WERI-Rb-1 (cell line): ENCODE results near the gene GAS2.

ENCODE experiments used
- DNase-seq: peaks from one replicate; pipeline ENCODE4 v3.0.0-alpha.2; 2020
- H3K27ac ChIP-seq: fragments of 250-450 bp; sonication (Bioruptor Pico); 2 replicates; pipeline ENCODE4 v1.5.1; 2020; ENCODE audit warnings: mild to moderate bottlenecking, moderate library complexity
- H3K27me3 ChIP-seq: fragments of 250-450 bp; sonication (Bioruptor Pico); 2 replicates; pipeline ENCODE4 v1.5.1; 2021; ENCODE audit warnings: mild to moderate bottlenecking, low read depth, moderate library complexity; ENCODE audit not compliant: insufficient read depth, severe bottlenecking
- H3K36me3 ChIP-seq: fragments of 250-450 bp; sonication (Bioruptor Pico); 2 replicates; pipeline ENCODE4 v1.5.1; 2020; ENCODE audit warnings: mild to moderate bottlenecking, moderate library complexity
- H3K4me3 ChIP-seq: 2 replicates; pipeline ENCODE4 v1.5.1; 2011; ENCODE audit warnings: low read depth, mild to moderate bottlenecking, control low read depth, low read length
- H3K9me3 ChIP-seq: fragments of 250-450 bp; sonication (Bioruptor Pico); 2 replicates; pipeline ENCODE4 v1.5.1; 2021; ENCODE audit warnings: mild to moderate bottlenecking, moderate library complexity; ENCODE audit not compliant: severe bottlenecking
- CTCF ChIP-seq: IDR thresholded peaks from 2 replicates; pipeline ENCODE4 v1.5.1; 2011; ENCODE audit warnings: low read depth, mild to moderate bottlenecking, control low read depth, inconsistent platforms, low read length

Gene GAS2

GRCh38 chr11:22690871-22691270 is 24.5 kb downstream of the GAS2 start:
- Histone ChIP-seq H3K27ac (no peak overlapping the region), H3K27me3 (no peaks in the 10 kb centered on the region), H3K36me3 (no peaks in the 10 kb centered on the region), H3K4me3 (no peak overlapping the region), H3K9me3 (no peaks in the 10 kb centered on the region)
- TF ChIP-seq CTCF: no peak
- no peak for DNase-seq

- TF ChIP-seq CTCF: no peak
- Histone ChIP-seq H3K9me3 (no peaks in the 10 kb centered on the region), H3K36me3 (no peaks in the 10 kb centered on the region), H3K27ac (no peak overlapping the region), H3K4me3 (no peak overlapping the region), H3K27me3 (no peaks in the 10 kb centered on the region)
- DNase-seq: no peak
Observed at GRCh38 chr11:22699388-22699787, 33.0 kb downstream of the GAS2 start.

GRCh38 chr11:22702031-22702430 is 35.6 kb downstream of the GAS2 start:
- Histone ChIP-seq H3K27me3 (no peaks in the 10 kb centered on the region), H3K27ac (no peak overlapping the region), H3K36me3 (no peaks in the 10 kb centered on the region), H3K4me3 (no peak overlapping the region), H3K9me3 (no peaks in the 10 kb centered on the region)
- no peak for TF ChIP-seq CTCF
- DNase-seq: no peak

GRCh38 chr11:22703040-22703439 is 36.6 kb downstream of the GAS2 start:
- no peaks in the 10 kb centered on the region for H3K9me3 ChIP-seq
- no peak for TF ChIP-seq CTCF
- H3K36me3 ChIP-seq: no peaks in the 10 kb centered on the region
- no peaks in the 10 kb centered on the region for H3K27me3 ChIP-seq
- no peak for DNase-seq
- no peak overlapping the region for H3K27ac ChIP-seq
- no peak overlapping the region for H3K4me3 ChIP-seq

GRCh38 chr11:22703591-22703990 is 37.2 kb downstream of the GAS2 start:
- no peaks in the 10 kb centered on the region for H3K9me3 ChIP-seq
- no peaks in the 10 kb centered on the region for H3K36me3 ChIP-seq
- no peak overlapping the region for H3K4me3 ChIP-seq
- no peaks in the 10 kb centered on the region for H3K27me3 ChIP-seq
- no peak overlapping the region for H3K27ac ChIP-seq
- DNase-seq: no peak
- no peak for TF ChIP-seq CTCF

- H3K9me3 ChIP-seq: no peaks in the 10 kb centered on the region
- H3K27ac ChIP-seq: no peak overlapping the region
- no peaks in the 10 kb centered on the region for H3K36me3 ChIP-seq
- H3K4me3 ChIP-seq: no peak overlapping the region
- no peaks in the 10 kb centered on the region for H3K27me3 ChIP-seq
- TF ChIP-seq CTCF: no peak
- DNase-seq: no peak
Observed at GRCh38 chr11:22707119-22707899, 40.9 kb downstream of the GAS2 start.
